MM.1S (cell line): ENCODE data around the gene ANKRD44.

ENCODE experiments used
- CTCF ChIP-seq: fragments of 300-600 bp; sonication (generic); IDR thresholded peaks from 2 replicates; pipeline ENCODE4 v1.5.1; 2016; ENCODE audit warnings: antibody characterized with exemption, low read length, mixed read lengths
- EZH2 ChIP-seq: fragments of 300-600 bp; sonication (generic); optimal IDR thresholded peaks from 2 replicates; pipeline ENCODE3; 2017; ENCODE audit warnings: low read depth, mild to moderate bottlenecking, antibody characterized with exemption, low read length, mixed read lengths

- TF ChIP-seq CTCF = no peak
- no peak for TF ChIP-seq EZH2
These were observed 326.6 kb downstream of the ANKRD44 start for GRCh38 chr2:196983934-196984333.
